Body of pancreas (tissue), 4 donors: ENCODE measurements around the gene DPH1.
A peak's percentile ranks its signal among the peaks of the same experiment; 100 is the strongest.

ENCODE experiments used
- POLR2A ChIP-seq, 3 donors: fragments of 450-650 bp; IDR thresholded peaks; one replicate each; pipeline ENCODE4 v1.6.1; 2016; ENCODE audit warnings: antibody characterized with exemption in 3 of 3, mild to moderate bottlenecking in 2 of 3
- TF ChIP-seq, protein P1 (sequence below), 7 experiments: fragments of 450-650 bp in 4 of 7; fragments of 200-600 bp in 3 of 7; sonication (generic) in 3 of 7; IDR thresholded peaks; one replicate each; pipeline ENCODE4 v1.5.1; 2016 to 2019; ENCODE audit warnings: antibody characterized with exemption in 7 of 7

DNA sequence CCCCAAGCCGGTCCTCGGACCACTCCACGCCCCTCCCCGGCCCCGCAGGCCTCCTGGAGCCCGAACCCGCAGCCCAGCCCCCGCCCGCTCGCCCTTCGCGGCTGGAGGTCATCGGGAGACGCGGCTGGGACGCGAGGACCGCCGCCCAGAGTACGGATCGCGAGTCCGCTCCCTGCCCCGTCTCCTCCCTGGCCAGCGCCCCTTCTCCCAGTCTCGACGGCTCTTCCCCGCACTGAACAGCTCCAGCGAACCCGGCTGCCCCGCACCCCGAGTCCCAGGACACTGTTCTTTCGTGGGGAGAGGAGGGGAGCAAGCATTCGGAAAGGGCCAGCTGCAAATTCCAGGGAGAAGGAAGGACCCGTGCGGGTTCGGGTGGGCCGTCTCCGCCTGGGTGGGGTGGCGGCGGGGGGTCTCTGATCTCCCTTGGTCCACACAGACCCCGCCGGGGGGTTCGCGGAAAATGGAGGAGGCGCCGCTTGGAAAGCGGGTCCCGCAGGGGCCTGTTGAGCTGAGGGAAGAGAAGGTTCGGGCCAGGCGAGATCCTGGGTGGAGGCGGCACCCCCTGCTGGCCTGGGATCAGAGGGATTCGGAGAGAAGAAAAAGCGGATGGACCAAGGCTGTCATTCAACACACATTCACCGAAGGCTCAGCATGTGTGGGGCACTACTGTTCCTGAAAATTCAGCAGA is 4.2 kb upstream of the DPH1 start:
- TF ChIP-seq, protein P1, sequence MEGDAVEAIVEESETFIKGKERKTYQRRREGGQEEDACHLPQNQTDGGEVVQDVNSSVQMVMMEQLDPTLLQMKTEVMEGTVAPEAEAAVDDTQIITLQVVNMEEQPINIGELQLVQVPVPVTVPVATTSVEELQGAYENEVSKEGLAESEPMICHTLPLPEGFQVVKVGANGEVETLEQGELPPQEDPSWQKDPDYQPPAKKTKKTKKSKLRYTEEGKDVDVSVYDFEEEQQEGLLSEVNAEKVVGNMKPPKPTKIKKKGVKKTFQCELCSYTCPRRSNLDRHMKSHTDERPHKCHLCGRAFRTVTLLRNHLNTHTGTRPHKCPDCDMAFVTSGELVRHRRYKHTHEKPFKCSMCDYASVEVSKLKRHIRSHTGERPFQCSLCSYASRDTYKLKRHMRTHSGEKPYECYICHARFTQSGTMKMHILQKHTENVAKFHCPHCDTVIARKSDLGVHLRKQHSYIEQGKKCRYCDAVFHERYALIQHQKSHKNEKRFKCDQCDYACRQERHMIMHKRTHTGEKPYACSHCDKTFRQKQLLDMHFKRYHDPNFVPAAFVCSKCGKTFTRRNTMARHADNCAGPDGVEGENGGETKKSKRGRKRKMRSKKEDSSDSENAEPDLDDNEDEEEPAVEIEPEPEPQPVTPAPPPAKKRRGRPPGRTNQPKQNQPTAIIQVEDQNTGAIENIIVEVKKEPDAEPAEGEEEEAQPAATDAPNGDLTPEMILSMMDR (IDR thresholded peaks at IDR 0.05) = peak; percentile 44 to 88 (median 85)
- no peak for TF ChIP-seq POLR2A (IDR thresholded peaks at IDR 0.05)
